SH-SY5Y (cell line): ENCODE data around the gene FOXP4.

ENCODE experiments used
- GATA2 ChIP-seq: IDR thresholded peaks from 2 replicates; pipeline ENCODE4 v1.6.1; 2011; ENCODE audit warnings: mild to moderate bottlenecking, low read depth, low read length
- GATA3 ChIP-seq: IDR thresholded peaks from 2 replicates; pipeline ENCODE4 v1.6.1; 2011; ENCODE audit warnings: low read depth, mild to moderate bottlenecking, low read length, moderate library complexity

DNA sequence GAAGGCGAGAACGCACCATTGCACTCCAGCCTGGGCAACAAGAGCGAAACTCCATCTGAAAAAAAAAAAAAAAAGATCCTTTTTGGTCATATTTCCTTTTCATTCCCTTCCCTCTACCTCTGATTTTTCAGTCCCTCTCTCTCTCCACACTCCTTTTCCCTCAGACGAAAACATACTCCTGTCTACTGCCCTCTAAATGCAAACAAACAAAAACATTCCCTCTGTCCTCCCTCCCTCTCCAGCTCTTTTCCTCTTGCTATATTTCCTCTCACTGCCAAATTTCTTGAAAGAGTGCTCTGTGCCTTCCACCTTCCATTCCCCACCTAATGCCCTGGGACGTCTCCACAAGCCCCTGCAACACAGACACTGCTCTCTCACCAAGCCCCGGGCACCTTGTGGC is 77.1 kb downstream of the FOXP4 start:
- no peak for TF ChIP-seq GATA2
- TF ChIP-seq GATA3: no peak
